Measurements from ENCODE around the gene PTPRN2.
A peak's percentile ranks its signal among the peaks of the same experiment; 100 is the strongest.

GRCh38 chr7:158588085-158588877 is 658 bp upstream of the PTPRN2 start:
- TF ChIP-seq, protein P1, sequence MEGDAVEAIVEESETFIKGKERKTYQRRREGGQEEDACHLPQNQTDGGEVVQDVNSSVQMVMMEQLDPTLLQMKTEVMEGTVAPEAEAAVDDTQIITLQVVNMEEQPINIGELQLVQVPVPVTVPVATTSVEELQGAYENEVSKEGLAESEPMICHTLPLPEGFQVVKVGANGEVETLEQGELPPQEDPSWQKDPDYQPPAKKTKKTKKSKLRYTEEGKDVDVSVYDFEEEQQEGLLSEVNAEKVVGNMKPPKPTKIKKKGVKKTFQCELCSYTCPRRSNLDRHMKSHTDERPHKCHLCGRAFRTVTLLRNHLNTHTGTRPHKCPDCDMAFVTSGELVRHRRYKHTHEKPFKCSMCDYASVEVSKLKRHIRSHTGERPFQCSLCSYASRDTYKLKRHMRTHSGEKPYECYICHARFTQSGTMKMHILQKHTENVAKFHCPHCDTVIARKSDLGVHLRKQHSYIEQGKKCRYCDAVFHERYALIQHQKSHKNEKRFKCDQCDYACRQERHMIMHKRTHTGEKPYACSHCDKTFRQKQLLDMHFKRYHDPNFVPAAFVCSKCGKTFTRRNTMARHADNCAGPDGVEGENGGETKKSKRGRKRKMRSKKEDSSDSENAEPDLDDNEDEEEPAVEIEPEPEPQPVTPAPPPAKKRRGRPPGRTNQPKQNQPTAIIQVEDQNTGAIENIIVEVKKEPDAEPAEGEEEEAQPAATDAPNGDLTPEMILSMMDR (IDR thresholded peaks at IDR 0.05; ENCODE audit: control extremely low read depth in 1 of 3, insufficient read depth in 1 of 3, low read depth in 1 of 3, low read length in 3 of 3), result no peak
- TF ChIP-seq POLR2A (IDR thresholded peaks at IDR 0.05; ENCODE audit: control extremely low read depth in 1 of 2, low read depth in 2 of 2, low read length in 2 of 2) (no peak), MAX (IDR thresholded peaks at IDR 0.05) (no peak), EZH2 (IDR thresholded peaks at IDR 0.05; ENCODE audit: low read depth, low read length, severe bottlenecking) (peak; percentile 55), NRF1 (IDR thresholded peaks at IDR 0.05; ENCODE audit: low read depth, low read length) (no peak), HDAC6 (IDR thresholded peaks at IDR 0.05; ENCODE audit: low read depth, low read length) (no peak), TBP (IDR thresholded peaks at IDR 0.05; ENCODE audit: low read depth, low read length) (no peak), MAFK (IDR thresholded peaks at IDR 0.05; ENCODE audit: low read depth, low read length) (no peak), EP300 (IDR thresholded peaks at IDR 0.05; ENCODE audit: borderline replicate concordance in 1 of 2, low read depth in 2 of 2, low read length in 2 of 2) (no peak), SP2 (IDR thresholded peaks at IDR 0.05; ENCODE audit: low read length) (no peak), HDAC2 (IDR thresholded peaks at IDR 0.05; ENCODE audit: borderline replicate concordance in 1 of 2, low read depth in 2 of 2, low read length in 2 of 2) (no peak), PHF8 (conservative IDR thresholded peaks at IDR 0.05; ENCODE audit: low read depth, low read length) (no peak), FOSL1 (IDR thresholded peaks at IDR 0.05; ENCODE audit: insufficient read depth, low read depth, low read length) (no peak)

Measured in H1 (cell line).